Tibial artery (tissue), 4 donors: Measurements from ENCODE around the gene FHOD3.

Experiments
- DNase-seq, 2 donors: peaks; one replicate each; pipeline ENCODE4 v3.0.0-alpha.2; 2019
- H3K27ac ChIP-seq, 2 donors: fragments of 200-600 bp; sonication (generic) in 1 of 2; 1 replicate in 1 of 2; 2 replicates in 1 of 2; pipeline ENCODE4 v1.5.1; 2018 to 2019; ENCODE audit warnings: mild to moderate bottlenecking in 1 of 2
- H3K27me3 ChIP-seq, 2 donors: fragments of 200-600 bp; sonication (generic) in 1 of 2; one replicate each; pipeline versions ENCODE4 v1.5.1 to v1.6.0; 2016 to 2019
- H3K36me3 ChIP-seq, 3 donors: fragments of 200-600 bp; sonication (generic) in 2 of 3; one replicate each; pipeline ENCODE4 v1.5.1; 2016 to 2019; ENCODE audit warnings: mild to moderate bottlenecking in 2 of 3
- H3K4me1 ChIP-seq, 4 donors: fragments of 200-600 bp; sonication (generic) in 2 of 4; 1 replicate in 3 of 4; 2 replicates in 1 of 4; pipeline ENCODE4 v1.5.1; 2016 to 2019
- H3K4me3 ChIP-seq, 2 donors: fragments of 200-600 bp; sonication (generic) in 1 of 2; 1 replicate in 1 of 2; 2 replicates in 1 of 2; pipeline ENCODE4 v1.5.1; 2018 to 2019; ENCODE audit warnings: mild to moderate bottlenecking in 2 of 2
- H3K9me3 ChIP-seq, 3 donors: fragments of 200-600 bp; sonication (generic) in 1 of 3; one replicate each; pipeline ENCODE4 v1.5.1; 2016 to 2019
- intact Hi-C: fragments of 100-400 bp; cut with DNase I; formaldehyde crosslinking; loops from one replicate; pipeline ENCODE4 v1.15.0; 2023; ENCODE audit warnings: low total_unique reads
- TF ChIP-seq, protein P1 (sequence below), 2 experiments: fragments of 200-600 bp in 1 of 2; fragments of 450-650 bp in 1 of 2; IDR thresholded peaks; one replicate each; pipeline ENCODE4 v1.5.1; 2017 to 2019; ENCODE audit warnings: antibody characterized with exemption in 2 of 2, mild to moderate bottlenecking in 1 of 2, moderate library complexity in 1 of 2

The FHOD3 gene

DNA sequence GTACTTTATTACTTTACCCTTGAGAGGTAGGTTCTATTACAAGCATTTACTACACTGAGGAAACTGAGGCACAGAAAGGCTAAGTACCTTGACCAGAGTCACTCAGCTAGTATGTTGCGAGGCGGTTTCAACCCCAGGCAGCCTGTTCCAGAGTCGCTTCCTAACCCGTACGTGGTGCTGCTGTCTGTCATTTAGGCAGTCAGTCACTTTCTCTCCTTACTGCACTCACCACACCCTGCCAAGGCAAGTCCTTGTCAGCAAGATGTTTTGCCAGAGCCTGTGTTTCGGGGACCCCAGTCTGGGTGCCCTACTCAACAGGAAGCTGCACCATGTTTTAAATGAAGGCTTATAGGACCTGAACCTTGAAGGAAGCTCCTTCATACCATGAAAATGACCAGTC, 356.4 kb downstream of the FHOD3 start:
- TF ChIP-seq, protein P1, sequence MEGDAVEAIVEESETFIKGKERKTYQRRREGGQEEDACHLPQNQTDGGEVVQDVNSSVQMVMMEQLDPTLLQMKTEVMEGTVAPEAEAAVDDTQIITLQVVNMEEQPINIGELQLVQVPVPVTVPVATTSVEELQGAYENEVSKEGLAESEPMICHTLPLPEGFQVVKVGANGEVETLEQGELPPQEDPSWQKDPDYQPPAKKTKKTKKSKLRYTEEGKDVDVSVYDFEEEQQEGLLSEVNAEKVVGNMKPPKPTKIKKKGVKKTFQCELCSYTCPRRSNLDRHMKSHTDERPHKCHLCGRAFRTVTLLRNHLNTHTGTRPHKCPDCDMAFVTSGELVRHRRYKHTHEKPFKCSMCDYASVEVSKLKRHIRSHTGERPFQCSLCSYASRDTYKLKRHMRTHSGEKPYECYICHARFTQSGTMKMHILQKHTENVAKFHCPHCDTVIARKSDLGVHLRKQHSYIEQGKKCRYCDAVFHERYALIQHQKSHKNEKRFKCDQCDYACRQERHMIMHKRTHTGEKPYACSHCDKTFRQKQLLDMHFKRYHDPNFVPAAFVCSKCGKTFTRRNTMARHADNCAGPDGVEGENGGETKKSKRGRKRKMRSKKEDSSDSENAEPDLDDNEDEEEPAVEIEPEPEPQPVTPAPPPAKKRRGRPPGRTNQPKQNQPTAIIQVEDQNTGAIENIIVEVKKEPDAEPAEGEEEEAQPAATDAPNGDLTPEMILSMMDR (IDR thresholded peaks at IDR 0.05) = no peak
- Histone ChIP-seq H3K27ac (peak overlapping the region in 1 of 2 donors; percentile 48), H3K36me3 (peaks cover 0 to 3% (median 1%) of the 10 kb centered on the region in 3 donors), H3K27me3 (no peaks in the 10 kb centered on the region), H3K9me3 (no peaks in the 10 kb centered on the region), H3K4me3 (no peak overlapping the region), H3K4me1 (peaks cover 0 to 24% (median 7%) of the 10 kb centered on the region in 4 donors)
- intact Hi-C loops = no loop called here
- DNase-seq = no peak

DNA sequence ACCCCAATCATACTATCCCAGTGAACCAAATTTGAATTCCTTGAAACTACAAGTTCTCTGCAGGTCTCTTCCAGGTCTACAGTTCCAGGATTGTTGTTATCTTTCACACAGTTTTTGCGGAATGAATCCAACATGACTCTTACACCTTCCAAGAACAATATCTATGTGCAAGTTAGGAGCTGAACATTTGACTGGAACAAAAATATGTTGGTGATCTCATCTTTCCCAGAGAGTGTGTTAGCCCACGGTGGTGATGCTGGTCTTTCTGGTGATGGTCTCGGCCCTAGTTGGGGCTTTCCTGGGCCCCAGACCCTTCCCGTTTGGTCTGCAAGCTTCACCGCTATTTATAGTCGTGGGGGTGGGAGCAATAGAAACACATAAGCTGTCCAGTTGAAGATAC, 357.6 kb downstream of the FHOD3 start:
- H3K4me3 ChIP-seq = no peak overlapping the region
- intact Hi-C loops = no loop called here
- H3K36me3 ChIP-seq = peaks cover 0 to 5% (median 5%) of the 10 kb centered on the region in 3 donors
- DNase-seq = no peak
- TF ChIP-seq, protein P1 (IDR thresholded peaks at IDR 0.05) = no peak
- peak overlapping the region; percentile 60 to 68 for H3K27ac ChIP-seq
- no peaks in the 10 kb centered on the region for H3K9me3 ChIP-seq
- peaks cover 0 to 24% (median 7%) of the 10 kb centered on the region in 4 donors for H3K4me1 ChIP-seq
- no peaks in the 10 kb centered on the region for H3K27me3 ChIP-seq

DNA sequence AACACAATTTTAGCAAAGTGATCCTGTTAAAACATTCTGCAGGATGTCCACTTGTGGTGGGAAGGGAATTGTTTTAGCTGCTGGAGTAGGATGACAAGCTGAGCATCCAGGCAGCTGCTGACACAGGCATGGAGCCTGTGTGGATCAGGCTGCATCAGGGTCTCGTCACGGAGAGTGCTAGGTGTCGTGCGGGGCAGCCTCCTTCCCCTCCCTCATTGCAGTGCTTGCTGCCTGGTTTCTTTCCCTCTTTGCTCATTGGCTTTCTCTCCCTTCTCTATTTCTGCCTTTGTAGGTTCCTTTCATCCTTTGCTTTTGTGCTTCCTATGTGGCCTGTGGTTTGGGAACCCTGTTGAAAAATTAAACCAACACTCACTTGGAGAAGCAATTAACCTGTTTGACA, 358.4 kb downstream of the FHOD3 start:
- Histone ChIP-seq H3K27me3 (no peaks in the 10 kb centered on the region), H3K4me3 (no peak overlapping the region), H3K36me3 (peaks cover 0 to 5% (median 5%) of the 10 kb centered on the region in 3 donors), H3K27ac (peak overlapping the region; percentile 60 to 68), H3K9me3 (no peaks in the 10 kb centered on the region), H3K4me1 (peaks cover 0 to 24% (median 7%) of the 10 kb centered on the region in 4 donors)
- no peak for DNase-seq
- intact Hi-C loops = no loop called here
- TF ChIP-seq, protein P1 (IDR thresholded peaks at IDR 0.05) = no peak

DNA sequence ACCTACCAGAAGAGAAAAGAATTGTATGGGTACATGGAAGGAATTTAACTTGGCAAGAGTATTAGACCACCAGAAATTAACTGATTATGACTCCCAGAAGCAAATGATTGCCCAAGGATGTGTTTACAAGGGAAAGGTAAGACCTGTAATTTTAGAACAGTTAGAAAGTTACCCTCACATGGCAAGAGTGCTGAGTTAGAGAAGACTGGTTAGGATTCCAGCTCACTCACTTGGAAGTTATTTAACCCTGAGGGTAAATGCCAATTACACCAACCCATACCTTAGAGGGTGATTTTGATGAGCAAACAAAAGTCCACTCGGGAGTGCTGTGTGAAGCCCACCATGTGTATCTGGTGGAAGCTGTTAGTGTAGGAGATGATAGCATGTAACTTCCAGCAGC, 361.1 kb downstream of the FHOD3 start:
- Histone ChIP-seq H3K36me3 (peaks cover 3 to 5% (median 5%) of the 10 kb centered on the region in 3 donors), H3K27ac (no peak overlapping the region), H3K9me3 (no peaks in the 10 kb centered on the region), H3K4me1 (peaks cover 0 to 29% (median 7%) of the 10 kb centered on the region in 4 donors), H3K27me3 (no peaks in the 10 kb centered on the region), H3K4me3 (no peak overlapping the region)
- no peak for DNase-seq
- intact Hi-C loops = no loop called here
- TF ChIP-seq, protein P1 (IDR thresholded peaks at IDR 0.05) = no peak

DNA sequence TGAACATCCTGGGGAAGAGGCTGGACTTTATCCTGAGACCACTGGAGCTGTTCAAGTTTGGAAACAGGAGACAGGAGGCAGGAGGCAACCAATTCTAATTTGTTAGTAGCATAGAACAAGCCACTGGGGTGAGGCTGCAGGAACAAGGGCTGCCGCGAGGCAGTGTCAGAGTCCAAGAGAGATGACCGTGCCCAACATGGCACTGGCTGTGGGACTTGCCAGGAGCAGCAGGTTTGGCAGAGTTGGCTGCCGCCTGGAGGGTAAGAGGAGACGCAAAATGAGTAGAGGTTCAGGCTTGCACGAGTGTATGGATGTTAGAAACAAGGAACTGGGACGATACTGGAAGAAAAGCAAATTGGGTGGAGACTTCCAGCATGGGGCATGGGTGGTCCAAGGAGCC, 362.8 kb downstream of the FHOD3 start:
- intact Hi-C loops = no loop called here
- TF ChIP-seq, protein P1 (IDR thresholded peaks at IDR 0.05) = no peak
- H3K4me1 ChIP-seq = peaks cover 0 to 17% (median 6%) of the 10 kb centered on the region in 4 donors
- H3K36me3 ChIP-seq = peaks cover 3 to 5% (median 5%) of the 10 kb centered on the region in 3 donors
- H3K27me3 ChIP-seq = no peaks in the 10 kb centered on the region
- DNase-seq = no peak
- H3K9me3 ChIP-seq = no peaks in the 10 kb centered on the region
- H3K27ac ChIP-seq = no peak overlapping the region
- H3K4me3 ChIP-seq = no peak overlapping the region

DNA sequence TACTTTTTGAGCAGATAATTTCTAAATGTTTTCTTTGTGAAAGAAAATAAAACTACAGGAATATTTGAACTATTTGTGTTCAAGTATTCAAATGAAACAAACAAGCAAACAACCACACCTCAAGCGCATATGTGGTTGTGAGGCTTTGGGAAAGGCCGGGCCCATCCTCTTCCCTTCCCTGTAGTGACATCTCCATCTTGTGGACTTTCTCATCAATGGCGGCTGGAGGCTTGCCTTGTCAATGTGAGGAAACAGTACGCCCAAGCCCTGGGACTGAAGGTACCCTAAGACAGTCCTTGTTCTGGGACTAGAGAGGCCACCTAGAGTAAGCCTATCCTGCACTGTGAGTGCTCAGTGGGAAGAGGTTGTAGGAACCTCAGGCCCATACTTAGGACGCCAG, 364.5 kb downstream of the FHOD3 start:
- no peaks in the 10 kb centered on the region for H3K27me3 ChIP-seq

More for the DNA sequence above, 364.5 kb downstream of the FHOD3 start:
- TF ChIP-seq, protein P1 (IDR thresholded peaks at IDR 0.05) = no peak
- no peak for DNase-seq
- peaks cover 0 to 5% (median 0%) of the 10 kb centered on the region in 4 donors for H3K4me1 ChIP-seq
- no peak overlapping the region for H3K4me3 ChIP-seq
- H3K36me3 ChIP-seq = peaks cover 3 to 5% (median 5%) of the 10 kb centered on the region in 3 donors
- H3K9me3 ChIP-seq = no peaks in the 10 kb centered on the region
- intact Hi-C loops = no loop called here
- no peak overlapping the region for H3K27ac ChIP-seq
